Body of pancreas (tissue), 4 donors: ENCODE results near the gene PAX8.

Experiments
- POLR2A ChIP-seq, 3 donors: fragments of 450-650 bp; IDR thresholded peaks; one replicate each; pipeline ENCODE4 v1.6.1; 2016; ENCODE audit warnings: antibody characterized with exemption in 3 of 3, mild to moderate bottlenecking in 2 of 3
- TF ChIP-seq, protein P1 (sequence below), 7 experiments: fragments of 450-650 bp in 4 of 7; fragments of 200-600 bp in 3 of 7; sonication (generic) in 3 of 7; IDR thresholded peaks; one replicate each; pipeline ENCODE4 v1.5.1; 2016 to 2019; ENCODE audit warnings: antibody characterized with exemption in 7 of 7

DNA sequence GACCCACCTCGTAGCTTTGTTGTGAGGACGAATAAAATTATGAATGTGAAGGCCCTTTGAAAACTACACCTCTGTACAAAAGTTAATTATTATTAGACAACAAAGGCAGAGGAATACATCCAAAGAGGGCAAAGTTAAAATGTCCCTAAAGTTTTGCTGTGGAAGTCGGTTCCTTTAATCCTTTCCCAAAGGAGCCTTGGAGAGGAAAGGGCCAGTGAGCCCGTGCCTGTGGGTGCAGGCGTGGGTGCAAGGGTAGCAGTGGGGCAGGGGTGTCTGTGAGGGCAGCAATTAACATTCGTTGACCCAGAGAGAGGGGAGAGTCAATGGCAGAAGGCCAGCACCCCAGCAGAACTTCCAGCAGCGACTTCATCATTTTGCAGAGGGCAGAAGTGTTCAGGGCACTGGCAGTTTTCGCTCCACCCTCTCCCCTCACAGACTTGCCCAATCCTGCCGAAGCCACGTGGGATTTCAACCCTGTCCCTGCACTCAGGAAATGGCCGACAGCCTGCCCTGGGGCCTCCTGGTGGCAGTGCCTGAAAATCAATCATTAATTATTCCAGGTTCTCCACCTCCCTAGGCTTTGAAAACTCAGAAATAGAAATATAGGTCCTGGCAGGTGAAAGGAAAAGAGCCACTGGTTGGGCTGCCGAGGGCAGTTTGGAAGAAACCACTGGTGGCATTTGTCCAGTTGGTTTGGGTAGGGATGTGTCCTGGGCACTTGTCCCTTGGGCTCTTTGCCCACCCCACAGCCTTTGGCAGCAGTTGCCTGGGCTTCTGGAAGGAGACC is 4.2 kb upstream of the PAX8 start:
- TF ChIP-seq, protein P1, sequence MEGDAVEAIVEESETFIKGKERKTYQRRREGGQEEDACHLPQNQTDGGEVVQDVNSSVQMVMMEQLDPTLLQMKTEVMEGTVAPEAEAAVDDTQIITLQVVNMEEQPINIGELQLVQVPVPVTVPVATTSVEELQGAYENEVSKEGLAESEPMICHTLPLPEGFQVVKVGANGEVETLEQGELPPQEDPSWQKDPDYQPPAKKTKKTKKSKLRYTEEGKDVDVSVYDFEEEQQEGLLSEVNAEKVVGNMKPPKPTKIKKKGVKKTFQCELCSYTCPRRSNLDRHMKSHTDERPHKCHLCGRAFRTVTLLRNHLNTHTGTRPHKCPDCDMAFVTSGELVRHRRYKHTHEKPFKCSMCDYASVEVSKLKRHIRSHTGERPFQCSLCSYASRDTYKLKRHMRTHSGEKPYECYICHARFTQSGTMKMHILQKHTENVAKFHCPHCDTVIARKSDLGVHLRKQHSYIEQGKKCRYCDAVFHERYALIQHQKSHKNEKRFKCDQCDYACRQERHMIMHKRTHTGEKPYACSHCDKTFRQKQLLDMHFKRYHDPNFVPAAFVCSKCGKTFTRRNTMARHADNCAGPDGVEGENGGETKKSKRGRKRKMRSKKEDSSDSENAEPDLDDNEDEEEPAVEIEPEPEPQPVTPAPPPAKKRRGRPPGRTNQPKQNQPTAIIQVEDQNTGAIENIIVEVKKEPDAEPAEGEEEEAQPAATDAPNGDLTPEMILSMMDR (IDR thresholded peaks at IDR 0.05), result peak in 5 of 7 experiments; percentile 23 to 65 (median 59)
- TF ChIP-seq POLR2A (IDR thresholded peaks at IDR 0.05), result peak in 2 of 3 donors; percentile 41 to 55
